Cardiac septum (tissue), 1 donor: ENCODE results near the gene CRHR2. TPM values are rescaled to one million over a fixed set of nuclear protein-coding genes. Genes with fewer than 3 reads are reported as not detected.

Experiments used
- DNase-seq: peaks from one replicate; pipeline ENCODE4 v3.0.0-alpha.2; 2020; ENCODE audit warnings: low spot score
- intact Hi-C: fragments of 100-400 bp; cut with DNase I; formaldehyde crosslinking; loops from one replicate; pipeline ENCODE4 v1.14.0; 2022
- total RNA-seq: library from RNA; stranded (reverse); fragmentation: NEBNext Ultra II Directional; extraction: Animal tissue kit (Norgen Biotek cat#: 25700); gene quantifications from one replicate; pipeline ENCODE4 v1.2.1, GENCODE V29; 2021
- donor health status: DM: no; HTN: no; CAD: no.

The CRHR2 gene
- total RNA-seq, 1 donor from 2014 or later, result 0.57 TPM

DNA sequence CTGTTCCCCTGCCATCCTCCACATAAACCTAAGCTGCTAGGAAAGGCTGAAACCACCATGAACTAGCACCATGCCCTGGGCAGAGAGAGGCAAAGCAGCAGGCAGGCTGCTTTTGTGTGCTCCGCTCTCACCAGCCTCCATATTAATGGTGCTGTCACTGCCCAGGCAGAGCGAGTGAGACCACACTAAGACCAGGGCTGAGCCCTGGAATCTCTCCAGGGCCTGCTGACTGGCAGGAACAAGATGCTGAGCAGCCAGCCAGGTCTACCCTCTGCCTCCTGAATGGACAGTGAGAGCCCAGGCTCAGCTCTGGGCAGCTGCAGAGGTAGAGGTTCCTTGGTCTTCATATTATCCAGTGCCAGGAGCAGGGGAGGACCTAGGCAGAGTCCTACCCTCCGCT lies 1.6 kb upstream of the CRHR2 start:
- DNase-seq, result no peak
- intact Hi-C loops, result no loop called here

- intact Hi-C loops, result no loop called here
- no peak for DNase-seq
Measured at GRCh38 chr7:30683306-30683705, 1.1 kb upstream of the CRHR2 start.

- intact Hi-C loops, result loop anchor here (2.0 kb wide), 1 partner anchor 59 kb away; no protein-coding TSS in a partner anchor
- DNase-seq, result no peak
Measured at GRCh38 chr7:30681815-30682211, 443 bp downstream of the CRHR2 start.

DNA sequence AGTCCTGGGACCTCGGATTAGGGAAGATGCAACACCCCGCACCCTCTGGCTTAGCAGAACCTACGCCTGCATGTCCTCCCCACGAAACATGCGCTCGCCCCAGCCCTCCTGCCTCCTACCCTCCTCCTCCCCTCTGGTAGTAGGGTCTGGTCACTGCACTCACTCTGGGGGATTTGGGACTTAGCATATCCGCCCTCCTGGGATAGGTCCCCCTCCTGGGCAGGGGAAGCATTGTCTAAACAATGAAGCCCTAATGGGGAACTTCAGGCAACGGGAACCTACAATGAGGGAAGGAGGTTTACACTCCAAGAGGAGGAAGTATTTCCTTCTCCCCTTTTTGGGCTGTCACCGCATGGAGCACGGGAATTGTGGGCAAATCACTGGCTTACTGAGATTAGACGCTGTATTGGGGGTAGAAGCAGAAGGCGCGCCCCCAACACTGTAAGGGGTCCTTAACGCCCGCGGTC lies 892 bp downstream of the CRHR2 start:
- intact Hi-C loops, result loop anchor here (2.0 kb wide), 1 partner anchor 59 kb away; no protein-coding TSS in a partner anchor
- DNase-seq, result no peak

DNA sequence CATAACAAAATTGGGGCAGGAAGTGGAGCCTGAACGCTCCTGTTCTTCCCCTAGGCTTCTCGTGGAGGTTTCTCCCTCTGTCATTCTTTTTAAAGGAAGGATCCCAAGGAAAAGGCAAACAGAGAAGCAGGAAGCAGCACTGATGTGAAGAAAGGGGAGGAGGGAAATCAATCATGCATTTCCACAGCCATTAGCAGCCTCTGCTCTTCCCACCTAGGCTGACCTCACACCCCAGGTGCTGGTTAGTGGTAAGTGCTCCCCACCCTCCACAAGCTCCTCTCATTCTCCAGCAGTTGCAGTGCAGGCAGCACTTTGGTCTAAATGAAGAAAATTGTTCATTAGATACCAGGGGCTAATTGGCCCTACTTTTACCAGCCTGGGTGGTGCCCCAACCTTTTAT lies 2.6 kb downstream of the CRHR2 start:
- DNase-seq, result no peak
- intact Hi-C loops, result loop anchor here (2.0 kb wide), 1 partner anchor 61 kb away; no protein-coding TSS in a partner anchor

- intact Hi-C loops, result no loop called here
- DNase-seq, result no peak
Measured at GRCh38 chr7:30678805-30679204, 3.5 kb downstream of the CRHR2 start.

- intact Hi-C loops, result no loop called here
- DNase-seq, result no peak
Measured at GRCh38 chr7:30674876-30675275, 7.4 kb downstream of the CRHR2 start.

DNA sequence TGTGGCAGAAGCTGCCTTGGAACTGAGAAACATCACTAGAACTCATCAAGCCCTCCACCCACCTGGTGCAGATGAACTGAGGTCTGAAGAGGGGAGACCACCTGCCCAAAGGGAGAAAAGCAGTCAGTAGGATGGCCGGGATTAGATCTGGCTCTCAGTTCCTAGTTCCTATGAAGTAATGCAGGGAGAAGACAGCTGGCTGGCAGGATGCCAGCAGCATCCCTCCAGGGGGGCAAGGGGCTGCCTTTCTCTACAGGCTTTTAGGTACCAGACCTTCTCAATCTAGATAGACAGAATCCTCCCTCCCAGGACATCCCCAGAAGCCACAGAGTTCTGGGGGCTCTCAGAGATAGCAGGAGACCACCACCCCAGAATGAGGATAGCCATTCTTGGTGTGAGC lies 7.8 kb downstream of the CRHR2 start:
- intact Hi-C loops, result no loop called here
- no peak for DNase-seq

GRCh38 chr7:30671793-30672465 lies 10.3 kb downstream of the CRHR2 start:
- intact Hi-C loops, result no loop called here
- DNase-seq, result no peak

DNA sequence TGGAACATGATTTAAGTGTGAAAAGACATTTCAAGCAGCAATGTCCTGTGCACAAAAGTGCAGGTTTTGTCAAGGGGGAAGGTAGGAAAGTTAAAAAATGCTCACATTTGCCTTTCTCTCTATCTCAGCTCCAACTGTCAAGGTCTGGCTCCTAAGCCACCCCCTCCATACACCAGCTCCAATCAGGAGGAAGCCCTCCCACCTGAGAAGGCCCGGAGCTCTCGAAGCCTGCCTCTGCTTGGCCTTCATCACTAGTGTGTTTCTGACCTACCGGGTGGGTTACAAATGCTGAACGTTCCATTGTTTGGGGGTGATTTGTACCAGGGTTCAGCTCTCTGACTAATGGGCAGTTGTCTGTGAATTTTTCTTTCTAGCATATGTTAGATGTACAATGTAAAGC lies 14.2 kb downstream of the CRHR2 start:
- no peak for DNase-seq

DNA sequence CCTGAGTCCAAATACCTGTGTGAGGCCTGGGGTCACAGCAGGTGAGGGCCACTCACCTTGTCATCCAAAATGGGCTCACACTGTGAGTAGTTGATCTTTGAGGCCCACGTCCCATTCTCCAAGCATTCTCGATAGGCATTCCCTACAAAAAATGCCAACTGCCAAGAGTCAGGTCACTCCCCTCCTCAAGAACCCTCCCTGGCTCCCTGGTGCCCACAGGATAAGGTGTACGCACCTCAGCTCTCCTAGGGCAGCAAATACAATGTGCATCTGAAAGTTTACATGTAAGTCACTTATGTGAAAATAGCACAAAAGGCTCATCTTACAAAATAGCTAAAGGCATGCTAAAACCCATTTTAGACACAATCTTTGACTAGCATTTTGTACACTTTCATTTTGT lies 15.1 kb downstream of the CRHR2 start:
- DNase-seq, result no peak
- intact Hi-C loops, result no loop called here

More for the DNA sequence above, 14.2 kb downstream of the CRHR2 start:
- intact Hi-C loops, result no loop called here

- intact Hi-C loops, result no loop called here
- no peak for DNase-seq
Measured at GRCh38 chr7:30665449-30665848, 16.8 kb downstream of the CRHR2 start.

DNA sequence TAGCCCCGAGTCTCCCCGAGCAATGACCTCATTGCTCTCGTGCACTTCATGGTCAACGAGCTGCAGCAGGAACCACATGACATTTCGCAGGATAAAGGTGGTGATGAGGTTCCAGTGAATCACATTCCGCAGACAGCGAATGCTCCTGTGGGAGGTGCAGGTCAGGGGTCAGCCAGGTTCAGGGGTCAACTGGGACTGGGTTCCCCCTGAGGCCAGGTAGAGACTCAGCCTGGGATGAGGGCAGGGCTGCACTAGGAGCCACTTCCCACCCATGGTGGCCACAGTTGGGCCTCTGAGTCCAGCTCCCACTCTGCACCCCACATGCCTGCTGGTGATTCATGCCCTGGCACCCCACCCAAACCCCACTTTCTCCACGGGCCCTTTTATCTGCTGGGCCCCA lies 17.2 kb downstream of the CRHR2 start:
- intact Hi-C loops, result no loop called here
- DNase-seq, result no peak

DNA sequence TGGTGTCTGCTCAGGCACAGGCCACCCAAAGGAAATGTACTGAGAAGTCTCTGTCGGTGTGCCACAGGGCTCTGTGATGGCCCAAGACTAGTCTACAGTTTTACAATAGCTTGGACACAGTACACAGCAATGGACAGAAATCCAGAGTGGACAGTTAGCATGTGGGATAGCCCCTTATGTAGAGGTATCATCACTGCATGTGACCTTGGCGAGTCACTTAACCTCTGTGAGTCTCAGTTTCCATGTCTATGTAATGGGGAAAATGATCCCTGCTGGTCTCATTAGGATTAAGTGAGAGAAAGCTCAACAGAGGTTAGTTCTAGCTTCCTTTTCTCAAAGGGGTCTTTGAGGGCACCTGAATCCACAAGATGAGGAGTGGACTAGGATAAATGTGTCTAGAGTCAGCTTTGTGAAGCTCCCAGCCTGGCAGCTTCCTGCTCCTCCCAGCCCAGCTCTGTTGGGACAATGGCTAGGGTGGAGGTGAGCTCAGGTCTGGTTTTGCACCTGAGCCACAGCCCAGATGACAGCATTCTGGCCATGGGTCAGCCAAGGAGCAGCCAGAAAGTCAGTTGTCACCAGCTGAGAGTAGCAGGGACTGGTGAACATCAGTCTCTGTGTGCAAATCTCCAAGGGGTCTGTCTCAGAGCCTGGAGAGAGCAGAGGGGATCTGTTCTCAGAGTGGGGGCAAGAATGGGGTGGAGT lies 17.9 kb downstream of the CRHR2 start:
- DNase-seq, result no peak
- intact Hi-C loops, result no loop called here

DNA sequence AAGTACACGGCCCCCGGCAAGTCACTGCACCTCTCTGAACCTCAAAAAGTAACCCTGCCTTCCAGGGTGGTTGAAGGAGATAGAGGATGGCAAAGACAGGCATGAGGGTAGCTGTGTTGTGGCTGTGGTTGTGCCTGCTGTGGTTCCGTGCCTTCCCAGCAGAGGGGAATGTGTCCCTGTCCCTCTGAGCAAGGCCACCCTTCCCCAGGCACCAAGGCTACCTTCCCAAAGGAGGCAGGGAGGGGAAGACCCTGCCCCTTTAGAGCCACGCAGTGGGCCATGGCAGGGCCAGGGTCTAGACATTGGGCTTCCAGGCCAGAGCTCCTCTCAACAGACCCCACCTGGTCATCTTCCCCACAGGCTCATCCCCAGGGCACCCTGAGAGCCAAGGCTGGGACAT lies 18.8 kb downstream of the CRHR2 start:
- intact Hi-C loops, result no loop called here
- no peak for DNase-seq

GRCh38 chr7:30662431-30662939 lies 19.8 kb downstream of the CRHR2 start:
- no peak for DNase-seq
- intact Hi-C loops, result no loop called here

DNA sequence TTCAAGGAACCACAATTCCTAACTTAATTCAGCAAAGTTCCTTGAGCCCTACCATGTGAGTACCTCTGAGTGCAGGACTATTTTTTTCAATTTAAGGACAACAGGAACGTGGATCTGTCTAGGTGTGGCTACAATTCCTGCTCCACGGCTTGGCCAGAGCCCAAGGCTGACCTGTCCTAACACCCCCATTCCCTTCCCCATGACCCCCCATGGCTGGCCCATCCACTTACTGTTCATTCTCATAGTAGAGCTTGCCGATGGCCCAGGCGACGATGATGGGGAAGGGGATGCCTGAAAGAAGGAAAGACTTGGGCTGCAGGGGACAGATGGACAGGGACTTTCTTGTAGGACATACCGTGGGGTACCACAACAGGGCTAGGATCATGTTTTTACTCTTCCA lies 20.3 kb downstream of the CRHR2 start:
- DNase-seq, result no peak
- intact Hi-C loops, result no loop called here

DNA sequence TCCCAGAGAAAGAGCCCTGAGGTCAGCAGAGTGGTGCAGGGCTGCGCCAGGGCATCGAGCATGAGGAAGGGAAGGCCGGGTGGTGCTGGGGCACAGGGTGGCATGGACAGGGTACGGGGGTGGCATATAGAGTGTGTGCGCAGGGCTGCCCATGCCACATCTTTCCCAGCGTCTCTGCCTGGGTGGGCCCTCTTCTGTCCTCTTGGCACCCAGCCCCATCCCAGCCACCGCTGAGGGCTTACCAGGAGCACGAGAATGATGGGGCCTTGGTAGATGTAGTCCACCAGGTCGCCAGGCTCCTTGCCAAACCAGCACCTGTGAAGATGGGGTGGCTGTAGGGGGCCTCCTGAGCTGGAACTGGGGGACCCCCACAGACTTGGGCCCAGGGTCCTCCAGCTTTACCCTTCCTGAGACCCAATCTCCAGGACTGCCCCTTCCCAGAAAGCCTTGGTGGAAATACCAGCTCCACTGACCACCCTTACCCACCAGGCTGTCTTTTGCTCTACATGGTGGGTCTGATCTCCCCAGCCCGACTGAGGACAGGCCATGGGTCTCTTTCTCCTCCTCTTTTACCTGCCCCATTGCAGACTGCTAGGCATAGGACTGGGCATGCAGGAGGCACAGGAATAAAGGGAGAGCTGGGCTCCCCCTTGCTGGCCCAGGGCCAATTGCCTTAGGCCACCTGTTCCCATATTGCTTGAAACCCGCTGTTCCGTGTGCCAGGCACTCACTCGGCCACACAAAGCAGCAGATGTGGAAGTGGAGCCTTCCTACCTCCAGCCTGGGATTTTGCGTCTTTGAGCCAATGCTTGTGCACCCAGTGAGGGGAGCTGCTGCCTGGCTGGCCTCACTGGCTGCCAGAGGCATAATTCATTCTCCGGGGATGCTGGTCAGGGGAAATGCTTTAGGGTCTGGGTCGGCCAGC lies 21.7 kb downstream of the CRHR2 start:
- intact Hi-C loops, result no loop called here
- DNase-seq, result no peak

GRCh38 chr7:30659312-30659711 lies 22.9 kb downstream of the CRHR2 start:
- DNase-seq, result peak; percentile 65
- intact Hi-C loops, result no loop called here

DNA sequence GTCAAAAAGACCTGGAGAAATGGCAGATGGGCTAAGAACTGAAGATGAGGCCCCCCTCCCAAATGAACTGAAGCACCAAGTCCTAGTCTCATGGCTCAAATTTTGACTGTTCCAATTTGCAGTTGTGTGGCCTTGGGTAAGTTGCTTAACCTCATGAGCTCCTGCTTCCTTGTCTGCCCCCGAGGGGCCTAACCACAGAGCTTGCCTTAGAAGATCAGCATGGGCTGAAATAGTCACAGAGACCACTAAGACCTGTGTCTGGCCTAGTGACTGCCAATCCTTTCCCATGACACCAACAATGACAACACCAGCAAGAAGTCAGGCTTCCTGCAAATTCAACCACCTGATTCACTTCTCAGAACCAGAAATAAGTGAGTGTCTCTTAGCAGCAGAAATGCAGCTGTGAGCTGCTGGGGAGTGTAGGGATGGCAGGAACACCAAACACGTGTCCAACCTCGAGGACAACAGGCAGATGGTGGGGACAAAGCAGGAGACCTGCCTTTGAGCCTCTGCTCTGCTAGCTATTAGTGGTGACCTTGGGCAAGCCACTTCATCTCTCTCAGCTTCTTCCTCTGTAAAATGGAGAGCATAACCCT lies 23.7 kb downstream of the CRHR2 start:
- DNase-seq, result peak; percentile 71
- intact Hi-C loops, result no loop called here
